GM18909 (cell line): ENCODE measurements around the gene ADCY6.
"Not testable (repeated sequence)": the region's sequence is repeated elsewhere in the genome, so short reads cannot be mapped to it uniquely, and the experiment has no call there.

Source experiments
- ATAC-seq: cut with Tn5 transposase; IDR thresholded peaks from one replicate; pipeline ENCODE4 v1.9.1; 2021; ENCODE audit warnings: mild to moderate bottlenecking; ENCODE audit not compliant: unreplicated experiment, poor library complexity

Gene ADCY6

GRCh38 chr12:48767047-48767446 is 21.8 kb downstream of the ADCY6 start:
- ATAC-seq, result no peak

DNA sequence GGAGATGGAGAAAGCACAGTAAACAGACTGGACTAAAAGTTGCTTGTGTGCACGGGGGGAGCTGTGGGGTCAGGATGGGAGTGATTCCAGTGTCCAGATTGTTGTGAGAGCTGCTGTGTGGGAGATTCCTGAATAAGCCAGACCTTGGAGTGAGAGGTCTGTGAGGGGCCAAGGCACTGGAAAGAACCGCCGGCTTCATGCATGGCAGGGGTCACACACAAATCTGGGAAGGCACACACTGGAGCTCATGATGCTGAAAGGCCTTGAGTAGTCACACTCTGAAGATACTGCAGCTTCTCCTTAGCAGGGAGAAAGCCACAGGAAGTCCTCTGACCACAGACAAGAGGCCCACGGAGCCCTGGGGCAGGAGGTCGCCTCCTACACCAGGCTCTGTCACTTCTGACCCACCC is 23.1 kb downstream of the ADCY6 start:
- ATAC-seq, result no peak

DNA sequence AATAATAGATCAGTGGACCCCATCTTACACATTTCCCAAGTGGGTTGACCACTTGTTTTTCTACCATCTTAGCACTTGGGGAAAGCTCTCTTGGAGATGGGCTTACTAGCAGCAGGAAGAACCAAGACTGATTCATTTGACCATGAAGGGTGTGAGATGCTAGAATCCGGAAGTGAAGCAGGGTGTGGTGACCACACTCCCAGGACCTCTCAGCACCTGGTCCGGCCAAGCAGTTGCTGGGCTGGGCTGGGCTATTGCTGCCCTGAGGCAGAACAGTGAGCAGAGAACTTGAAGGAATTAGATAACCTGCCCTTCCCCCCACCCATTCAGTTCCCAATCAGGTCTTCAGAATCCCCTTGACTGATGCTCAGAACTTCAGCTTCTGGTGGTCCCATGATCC is 24.4 kb downstream of the ADCY6 start:
- no peak for ATAC-seq

GRCh38 chr12:48758737-48759136 is 30.2 kb downstream of the ADCY6 start:
- ATAC-seq, result no peak

GRCh38 chr12:48758186-48758585 is 30.7 kb downstream of the ADCY6 start:
- ATAC-seq, result no peak

- ATAC-seq, result no peak
Observed at GRCh38 chr12:48750769-48751356, 38.0 kb downstream of the ADCY6 start.

GRCh38 chr12:48750215-48750614 is 38.7 kb downstream of the ADCY6 start:
- ATAC-seq, result no peak

DNA sequence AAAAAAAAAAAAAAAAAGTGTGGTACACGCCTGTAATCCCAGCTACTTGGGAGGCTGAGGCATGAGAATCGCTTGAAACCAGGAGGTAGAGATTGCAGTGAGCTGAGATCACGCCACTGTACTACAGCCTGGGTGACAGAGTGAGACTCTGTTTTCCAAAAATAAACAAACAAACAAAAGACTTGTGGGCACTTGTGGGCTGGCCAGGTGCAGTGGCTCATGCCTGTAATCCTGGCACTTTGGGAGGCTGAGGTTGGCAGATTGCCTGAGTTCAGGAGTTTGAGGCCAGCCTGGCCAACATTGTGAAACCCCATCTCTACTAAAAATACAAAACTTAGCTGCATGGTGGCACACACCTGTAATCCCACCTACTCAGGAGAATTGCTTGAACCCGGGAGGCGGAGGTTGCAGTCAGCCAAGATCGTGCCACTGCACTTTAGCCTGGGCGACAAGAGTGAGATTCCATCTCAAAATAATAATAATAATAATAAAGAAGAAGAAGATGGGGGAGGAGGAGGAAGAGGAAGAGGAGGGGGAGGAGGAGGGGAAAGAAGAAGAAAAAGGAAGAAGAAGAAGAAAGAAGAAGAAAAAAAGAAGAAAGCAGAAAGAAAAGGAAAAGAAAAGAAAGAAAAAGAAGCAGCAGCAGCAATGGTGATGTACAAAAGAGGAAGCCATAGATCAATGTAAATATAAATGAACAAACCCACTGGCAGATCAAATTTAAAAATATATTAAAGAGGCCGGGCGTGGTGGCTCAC is 44.5 kb downstream of the ADCY6 start:
- no peak for ATAC-seq

DNA sequence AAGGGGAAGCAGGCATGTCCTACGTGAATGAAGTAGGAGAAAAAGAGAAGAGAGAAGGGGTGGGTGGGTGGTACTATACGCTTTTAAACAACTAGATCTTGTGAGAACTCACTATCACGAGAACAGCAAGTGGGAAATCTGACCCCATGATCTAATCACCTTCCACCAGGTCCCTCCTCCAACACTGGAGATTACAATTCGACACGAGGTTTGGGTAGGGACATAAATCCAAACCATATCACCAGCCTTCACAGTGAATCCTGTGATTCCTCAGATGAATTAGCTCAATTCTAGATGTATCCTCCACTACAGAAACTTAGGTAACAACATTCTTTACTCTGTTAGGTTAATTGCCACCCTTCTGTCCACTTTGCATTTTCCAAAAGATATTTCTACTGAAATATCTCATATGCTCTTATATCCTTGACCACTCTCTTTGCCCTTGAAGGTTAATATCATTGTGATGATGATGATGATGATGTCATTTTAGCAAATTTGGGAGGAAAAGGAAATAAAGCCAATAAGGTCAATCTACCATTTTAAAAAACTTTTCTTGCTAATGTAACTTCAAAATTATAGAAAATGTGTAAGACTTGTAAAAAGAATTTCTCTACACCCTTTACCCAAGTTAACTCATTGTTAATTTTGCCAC is 49.1 kb downstream of the ADCY6 start:
- no peak for ATAC-seq

DNA sequence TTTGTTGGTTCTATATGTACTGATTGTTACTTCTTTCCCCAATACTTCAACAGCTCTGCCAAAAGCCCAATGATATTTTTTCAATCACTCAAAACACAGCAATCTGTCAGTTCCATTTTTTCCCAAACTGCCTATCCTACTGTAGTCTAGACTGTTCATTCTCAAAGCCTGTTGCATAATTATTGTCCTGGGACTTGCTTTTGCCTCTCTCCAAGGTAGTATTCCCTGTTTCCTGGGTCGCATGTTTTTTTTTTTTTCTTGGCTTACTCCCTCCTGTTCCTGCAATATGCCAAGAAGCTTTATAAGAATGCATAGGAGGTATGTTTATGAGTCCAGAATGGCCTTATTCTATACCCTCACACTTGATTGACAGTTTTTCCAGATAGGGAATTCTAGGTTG is 52.4 kb downstream of the ADCY6 start:
- no peak for ATAC-seq

- ATAC-seq, result no peak
Observed at GRCh38 chr12:48728807-48729206, 60.1 kb downstream of the ADCY6 start.

- not testable (repeated sequence) for ATAC-seq
Observed at GRCh38 chr12:48720737-48721136, 68.2 kb downstream of the ADCY6 start.

DNA sequence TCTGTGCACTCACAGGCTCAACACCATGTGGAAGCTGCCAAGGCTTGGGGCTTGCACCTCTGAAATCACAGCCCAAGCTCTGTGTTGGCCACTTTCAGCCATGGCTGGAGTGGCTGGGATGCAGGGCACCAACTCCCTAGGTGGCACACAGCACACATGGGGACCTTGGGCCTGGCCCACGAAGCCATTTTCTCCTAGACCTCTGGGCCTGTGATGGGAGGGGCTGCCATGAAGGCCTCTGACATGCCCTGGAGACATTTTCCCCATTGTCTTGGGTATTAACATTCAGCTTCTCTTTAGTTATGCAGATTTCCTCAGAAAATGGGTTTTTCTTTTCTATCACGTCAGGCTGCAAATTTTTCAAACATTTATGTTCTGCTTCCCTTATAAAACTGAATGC is 68.7 kb downstream of the ADCY6 start:
- ATAC-seq, result not testable (repeated sequence)

DNA sequence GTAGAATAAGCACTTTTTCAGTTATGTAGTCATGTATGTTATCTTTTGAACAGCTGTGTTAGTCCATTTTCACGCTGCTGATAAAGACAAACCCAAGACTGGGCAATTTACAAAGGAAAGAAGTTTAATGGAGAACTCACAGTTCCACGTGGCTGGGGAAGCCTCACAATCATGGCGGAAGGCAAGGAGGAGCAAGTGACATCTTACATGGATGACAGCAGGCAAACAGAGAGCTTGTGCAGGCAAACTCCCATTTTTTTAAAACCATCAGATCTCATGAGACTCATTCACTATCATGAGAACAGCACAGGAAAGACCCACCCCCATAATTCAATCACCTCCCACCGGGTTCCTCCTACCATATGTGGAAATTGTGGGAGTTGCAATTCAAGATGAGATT is 69.9 kb downstream of the ADCY6 start:
- ATAC-seq, result not testable (repeated sequence)

GRCh38 chr12:48717252-48717695 is 71.6 kb downstream of the ADCY6 start:
- no peak for ATAC-seq

GRCh38 chr12:48716493-48717251 is 72.2 kb downstream of the ADCY6 start, which contains the start of gene CCNT1:
Gene CCNT1, minus strand, starts transcription at chr12:48716707. Its CDS starts 32 bp downstream, at chr12:48716675.
- ATAC-seq, result peak; percentile 97
